HG02840 (cell line): ENCODE results near the gene USP11.

Experiments used
- ATAC-seq: cut with Tn5 transposase; IDR thresholded peaks from one replicate; pipeline ENCODE4 v1.9.1; 2021; ENCODE audit warnings: mild to moderate bottlenecking, moderate library complexity, moderate number of reproducible peaks; ENCODE audit not compliant: unreplicated experiment, low FRiP score

Gene USP11

GRCh38 chrX:47223476-47224250, 9.1 kb upstream of the USP11 start:
- no peak for ATAC-seq

GRCh38 chrX:47224266-47224895, 8.4 kb upstream of the USP11 start:
- ATAC-seq: no peak

GRCh38 chrX:47224896-47225290, 7.9 kb upstream of the USP11 start:
- ATAC-seq: no peak

- ATAC-seq: no peak
Measured at GRCh38 chrX:47226071-47226470, 6.7 kb upstream of the USP11 start.

GRCh38 chrX:47226531-47227333, 6.1 kb upstream of the USP11 start:
- no peak for ATAC-seq

- ATAC-seq: no peak
Measured at GRCh38 chrX:47227334-47227583, 5.5 kb upstream of the USP11 start.

- no peak for ATAC-seq
Measured at GRCh38 chrX:47228550-47229270, 4.1 kb upstream of the USP11 start.

GRCh38 chrX:47229427-47229826, 3.4 kb upstream of the USP11 start:
- no peak for ATAC-seq

- ATAC-seq: no peak
Measured at GRCh38 chrX:47230136-47230868, 2.5 kb upstream of the USP11 start.

GRCh38 chrX:47231167-47231566, 1.6 kb upstream of the USP11 start:
- ATAC-seq: no peak

- ATAC-seq: no peak
Measured at GRCh38 chrX:47232197-47232802, 509 bp upstream of the USP11 start.

GRCh38 chrX:47233333-47234113, 714 bp downstream of the USP11 start:
- ATAC-seq: peak; percentile 86

- ATAC-seq: no peak
Measured at GRCh38 chrX:47234583-47234982, 1.8 kb downstream of the USP11 start.

- no peak for ATAC-seq
Measured at GRCh38 chrX:47235691-47236103, 2.9 kb downstream of the USP11 start.

GRCh38 chrX:47239199-47239598, 6.4 kb downstream of the USP11 start:
- ATAC-seq: no peak

GRCh38 chrX:47239898-47240545, 7.2 kb downstream of the USP11 start:
- no peak for ATAC-seq

GRCh38 chrX:47240619-47241018, 7.8 kb downstream of the USP11 start:
- no peak for ATAC-seq

GRCh38 chrX:47241201-47242011, 8.6 kb downstream of the USP11 start:
- no peak for ATAC-seq
